H1 (cell line): ENCODE results near the gene RAB39B. TPM values are rescaled to one million over a fixed set of nuclear protein-coding genes. Genes with fewer than 3 reads are reported as not detected.

Experiments used
- CTCF ChIA-PET: fragments of 300-600 bp; sonication (Branson Sonifier 250); formaldehyde crosslinking; loops from one replicate; lab custom pipeline; 2021; ENCODE audit not compliant: partially characterized antibody; lab: Charles Lee
- POLR2A ChIA-PET: fragments of 300-600 bp; sonication (Branson Sonifier 250); formaldehyde crosslinking; loops from one replicate; lab custom pipeline; 2021; ENCODE audit warnings: inconsistent platforms; ENCODE audit not compliant: partially characterized antibody; lab: Charles Lee
- DNase-seq, 2 experiments: peaks; one replicate each; pipeline versions ENCODE4 v3.0.0 to v3.0.0-alpha.2; 2010 to 2022; ENCODE audit warnings: low spot score in 2 of 2, low read depth in 1 of 2, mixed read lengths in 1 of 2
- FAIRE-seq: peaks from 2 replicates; lab custom pipeline; 2011; peaks lifted over from hg19 to GRCh38; lab: Jason Lieb, UNC
- H2AFZ ChIP-seq: 2 replicates; pipeline ENCODE4 v1.8.1; 2012; ENCODE audit warnings: low read length, inconsistent platforms
- H2AK5ac ChIP-seq: 2 replicates; pipeline ENCODE4 v1.6.1; 2013; ENCODE audit warnings: low read depth, low read length
- H2BK120ac ChIP-seq: replicated peaks from 2 replicates; pipeline ENCODE3; 2013; ENCODE audit warnings: low read depth, low read length, inconsistent platforms
- H2BK12ac ChIP-seq: 2 replicates; pipeline ENCODE4 v1.6.1; 2013; ENCODE audit warnings: low read depth, low read length
- H2BK15ac ChIP-seq: 2 replicates; pipeline ENCODE4 v1.6.1; 2013; ENCODE audit warnings: low read length
- H2BK20ac ChIP-seq: 2 replicates; pipeline ENCODE4 v1.6.1; 2013; ENCODE audit warnings: low read length
- H2BK5ac ChIP-seq: 2 replicates; pipeline ENCODE4 v1.6.1; 2013; ENCODE audit warnings: low read depth, low read length
- H3K14ac ChIP-seq: 2 replicates; pipeline ENCODE4 v1.6.1; 2013; ENCODE audit warnings: inconsistent platforms; ENCODE audit not compliant: insufficient read length
- H3K18ac ChIP-seq: 2 replicates; pipeline ENCODE4 v1.6.1; 2013; ENCODE audit warnings: low read length; ENCODE audit errors: extremely low read depth
- H3K23ac ChIP-seq: 2 replicates; pipeline ENCODE4 v1.6.1; 2013; ENCODE audit warnings: inconsistent platforms; ENCODE audit not compliant: insufficient read length
- H3K23me2 ChIP-seq: 2 replicates; pipeline ENCODE4 v1.6.1; 2013; ENCODE audit warnings: low read depth, low read length
- H3K27ac ChIP-seq: 2 replicates; pipeline ENCODE4 v1.6.1; 2011; ENCODE audit warnings: low read depth, low read length, inconsistent platforms
- H3K27me3 ChIP-seq, 4 experiments: replicated peaks in 1 of 4; 1 replicate in 1 of 4; 2 replicates in 3 of 4; pipeline versions ENCODE4 v1.6.1 to v1.8.1; 2011 to 2013; ENCODE audit warnings: low read length in 3 of 4, mild to moderate bottlenecking in 3 of 4, inconsistent platforms in 2 of 4, mixed read lengths in 2 of 4, moderate library complexity in 1 of 4; ENCODE audit not compliant: control insufficient read depth in 3 of 4, insufficient read depth in 3 of 4; ENCODE audit errors: extremely low read depth in 1 of 4
- H3K36me3 ChIP-seq, 4 experiments: 2 replicates each; pipeline versions ENCODE4 v1.6.1 to v1.8.1; 2011 to 2013; ENCODE audit warnings: mild to moderate bottlenecking in 4 of 4, low read length in 3 of 4, moderate library complexity in 2 of 4, control low read depth in 1 of 4, inconsistent platforms in 1 of 4; ENCODE audit not compliant: insufficient read depth in 4 of 4, control insufficient read depth in 2 of 4
- H3K4ac ChIP-seq: replicated peaks from 2 replicates; pipeline ENCODE3; 2013; ENCODE audit warnings: low read length, low read depth, mixed read lengths, inconsistent platforms; ENCODE audit not compliant: insufficient read length
- H3K4me1 ChIP-seq, 4 experiments: replicated peaks in 1 of 4; 1 replicate in 1 of 4; 2 replicates in 3 of 4; pipeline versions ENCODE4 v1.6.1 to v1.8.1; 2011 to 2013; ENCODE audit warnings: low read length in 3 of 4, inconsistent platforms in 2 of 4, mixed read lengths in 1 of 4; ENCODE audit not compliant: insufficient read depth in 4 of 4, control insufficient read depth in 3 of 4
- H3K4me2 ChIP-seq, 2 experiments: 2 replicates each; pipeline versions ENCODE4 v1.6.1 to v1.8.1; 2011 to 2013; ENCODE audit warnings: low read depth in 2 of 2, low read length in 2 of 2, control low read depth in 1 of 2, inconsistent platforms in 1 of 2, mild to moderate bottlenecking in 1 of 2; ENCODE audit not compliant: insufficient read depth in 1 of 2
- H3K4me3 ChIP-seq, 4 experiments: fragments of 200-600, 300-600 bp in 1 of 4; sonication (generic), shearing (Covaris generic), sonication (Bioruptor Twin) in 1 of 4; 2 replicates each; pipeline versions ENCODE4 v1.5.1 to v1.8.1; 2011 to 2016; ENCODE audit warnings: low read length in 4 of 4, low read depth in 3 of 4, control low read depth in 2 of 4, inconsistent platforms in 2 of 4, mild to moderate bottlenecking in 2 of 4, mixed read lengths in 1 of 4, moderate library complexity in 1 of 4; ENCODE audit not compliant: insufficient read depth in 2 of 4; ENCODE audit errors: extremely low read depth in 1 of 4
- H3K56ac ChIP-seq: replicated peaks from 2 replicates; pipeline ENCODE3; 2013; ENCODE audit warnings: low read depth, mild to moderate bottlenecking, mixed read lengths, low read length, inconsistent platforms; ENCODE audit not compliant: insufficient read length
- H3K79me1 ChIP-seq: 2 replicates; pipeline ENCODE4 v1.6.1; 2013; ENCODE audit warnings: low read depth, low read length, control low read depth
- H3K79me2 ChIP-seq, 2 experiments: 2 replicates each; pipeline versions ENCODE4 v1.6.1 to v1.8.1; 2012 to 2013; ENCODE audit warnings: low read length in 2 of 2, mild to moderate bottlenecking in 2 of 2, inconsistent platforms in 1 of 2; ENCODE audit not compliant: insufficient read depth in 2 of 2, control insufficient read depth in 1 of 2
- H3K9ac ChIP-seq, 4 experiments: replicated peaks in 1 of 4; 1 replicate in 1 of 4; 2 replicates in 3 of 4; pipeline versions ENCODE4 v1.6.1 to v1.8.1; 2011 to 2013; ENCODE audit warnings: low read depth in 3 of 4, low read length in 3 of 4, control low read depth in 2 of 4, mild to moderate bottlenecking in 2 of 4, moderate library complexity in 2 of 4, inconsistent platforms in 1 of 4; ENCODE audit errors: extremely low read depth in 1 of 4
- H3K9me3 ChIP-seq, 2 experiments: 2 replicates each; pipeline versions ENCODE4 v1.6.1 to v1.8.1; 2012 to 2013; ENCODE audit warnings: mild to moderate bottlenecking in 2 of 2, moderate library complexity in 2 of 2, control low read depth in 1 of 2, inconsistent platforms in 1 of 2, low read depth in 1 of 2, low read length in 1 of 2, mixed read lengths in 1 of 2; ENCODE audit not compliant: insufficient read depth in 2 of 2
- H4K20me1 ChIP-seq, 2 experiments: replicated peaks in 1 of 2; 2 replicates each; pipeline versions ENCODE3 to v1.8.1; 2011 to 2013; ENCODE audit warnings: inconsistent platforms in 2 of 2, low read length in 2 of 2, mild to moderate bottlenecking in 1 of 2; ENCODE audit not compliant: insufficient read depth in 2 of 2, control insufficient read depth in 1 of 2
- H4K5ac ChIP-seq: 2 replicates; pipeline ENCODE4 v1.6.1; 2013; ENCODE audit warnings: low read length, low read depth, mixed read lengths, inconsistent platforms; ENCODE audit not compliant: insufficient read length
- H4K8ac ChIP-seq: 2 replicates; pipeline ENCODE4 v1.8.0; 2013; ENCODE audit warnings: mild to moderate bottlenecking, moderate library complexity, low read length, inconsistent platforms; ENCODE audit not compliant: insufficient read depth; ENCODE audit errors: extremely low read depth
- H4K91ac ChIP-seq: replicated peaks from 2 replicates; pipeline ENCODE3; 2013; ENCODE audit warnings: low read length, mixed read lengths, inconsistent platforms; ENCODE audit not compliant: insufficient read length
- CBX5 ChIP-seq: fragments of 300-800, 300-1000 bp; sonication (generic); IDR thresholded peaks from 2 replicates; pipeline ENCODE4 v1.7.1; 2016; ENCODE audit warnings: antibody characterized with exemption, low read length, low read depth
- FOSL1 ChIP-seq: IDR thresholded peaks from 2 replicates; pipeline ENCODE4 v1.6.1; 2011; ENCODE audit warnings: mild to moderate bottlenecking, low read depth, low read length, moderate library complexity; ENCODE audit not compliant: insufficient read depth
- JUND ChIP-seq: IDR thresholded peaks from 2 replicates; pipeline ENCODE4 v1.6.1; 2011; ENCODE audit warnings: mild to moderate bottlenecking, improper control_type of control experiment, low read length
- NANOG ChIP-seq: IDR thresholded peaks from 2 replicates; pipeline ENCODE4 v1.6.1; 2011; ENCODE audit warnings: low read length, low read depth, mild to moderate bottlenecking, inconsistent platforms; ENCODE audit not compliant: insufficient read depth, poor library complexity, severe bottlenecking
- RNF2 ChIP-seq: fragments of 200-900, 300-1000 bp; sonication (generic); IDR thresholded peaks from 2 replicates; pipeline ENCODE4 v1.7.1; 2016; ENCODE audit warnings: borderline replicate concordance, low read depth, mild to moderate bottlenecking, antibody characterized with exemption, low read length; ENCODE audit not compliant: poor library complexity, severe bottlenecking; ENCODE audit errors: missing control alignments
- RXRA ChIP-seq: IDR thresholded peaks from 2 replicates; pipeline ENCODE4 v1.6.1; 2011; ENCODE audit warnings: low read depth, mild to moderate bottlenecking, low read length, moderate library complexity; ENCODE audit not compliant: insufficient read depth
- SUZ12 ChIP-seq: fragments of 200-600 bp; sonication (generic); IDR thresholded peaks from 2 replicates; pipeline ENCODE4 v1.6.1; 2012; ENCODE audit warnings: mild to moderate bottlenecking, inconsistent platforms, low read length, moderate library complexity, mixed read lengths
- WGBS, 2 experiments: shearing (Covaris generic) in 1 of 2; methylation state at CpG; one replicate each; pipeline versions ENCODE4 v1.1.6 to v1.1.7; 2013 to 2015; ENCODE audit warnings: low lambda C conversion rate in 2 of 2, mixed read lengths in 2 of 2, inconsistent platforms in 1 of 2, low coverage in 1 of 2, missing lambda C conversion rate in 1 of 2; ENCODE audit not compliant: insufficient replicate concordance in 2 of 2, insufficient coverage in 1 of 2, insufficient read length in 1 of 2; ENCODE audit errors: extremely low coverage in 1 of 2, missing lambda C conversion rate in 1 of 2; 5-methylcytosine and 5-hydroxymethylcytosine counted together
- polyA plus RNA-seq, 7 experiments: library from polyadenylated mRNA; depleted of rRNA in 3 of 7; stranded (reverse) in 5 of 7; unstranded in 2 of 7; fragments of >200 nt in 5 of 7; fragments of 200-250 nt in 2 of 7; gene quantifications; 1 replicate in 5 of 7; 2 replicates in 1 of 7; 4 replicates in 1 of 7; pipeline versions ENCODE4 v1.2.1 to v1.2.3, GENCODE V29; 2011 to 2013; ENCODE audit warnings: missing spikeins in 2 of 7, mixed read lengths in 2 of 7
- total RNA-seq: library from RNA; stranded (reverse); fragmentation: NEBNext Ultra II Directional; extraction: Animal tissue kit (Norgen Biotek cat#: 25700); gene quantifications from 2 replicates; pipeline ENCODE4 v1.2.1, GENCODE V29; 2021
- TF ChIP-seq, protein P1 (sequence below): IDR thresholded peaks from 2 replicates; pipeline ENCODE4 v1.6.1; 2012; ENCODE audit warnings: inconsistent platforms
- TF ChIP-seq, protein P2 (sequence below): IDR thresholded peaks from 2 replicates; pipeline ENCODE4 v1.6.1; 2011; ENCODE audit warnings: low read depth, mild to moderate bottlenecking, low read length; ENCODE audit not compliant: insufficient read depth

The RAB39B gene
- total and polyA plus RNA-seq, 2 of the 8 experiments (the other 6 are each of a cell fraction or from before 2014, with no cell fraction given), result 3.1 to 9.3 TPM

DNA sequence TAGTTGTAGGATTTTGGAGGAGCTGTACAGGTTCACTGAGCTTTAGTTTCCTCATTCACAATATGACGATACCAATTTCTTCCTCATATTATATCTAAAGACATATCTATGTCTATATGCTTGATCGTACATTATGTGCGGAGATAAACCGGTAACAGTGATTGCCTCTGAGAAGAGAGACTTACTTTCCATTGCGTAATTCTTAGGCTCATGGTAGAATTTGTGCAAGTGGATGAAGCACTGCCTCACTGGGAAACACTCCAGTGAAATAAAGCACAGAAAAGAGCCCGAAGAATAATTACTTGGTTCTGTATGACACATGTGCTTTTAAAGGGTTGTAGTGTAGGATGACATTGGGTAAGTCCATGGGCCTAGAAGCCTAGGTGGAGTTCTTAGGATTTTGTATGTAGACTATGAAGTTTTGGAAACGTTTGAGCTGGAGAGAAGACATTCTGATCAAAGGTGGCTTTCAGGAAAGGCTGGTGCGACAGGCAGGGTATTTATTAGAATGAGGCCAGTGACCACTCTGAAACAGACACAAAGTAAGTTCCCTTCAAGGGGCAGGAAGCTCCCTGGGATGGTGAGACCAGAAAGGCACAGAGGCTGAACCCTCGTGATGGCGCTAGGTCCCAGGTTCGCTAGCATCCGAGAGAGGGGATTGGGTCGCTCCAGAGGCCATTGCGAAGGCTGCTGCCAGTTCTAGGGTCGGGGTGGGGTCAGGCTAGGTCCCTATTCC is 48.7 kb downstream of the RAB39B start:
- peak overlapping the region in 3 of 4 experiments; percentile 44 to 72 (median 63); a peak in 6 of 7 replicates for H3K9ac ChIP-seq
- no peak overlapping the region for H4K5ac ChIP-seq
- no peak overlapping the region for H2BK15ac ChIP-seq
- peaks cover 0 to 3% of the 10 kb centered on the region in 2 experiments for H4K20me1 ChIP-seq
- H3K4me3 ChIP-seq, result peak overlapping the region; percentile 49 to 95 (median 54)
- peak overlapping the region; percentile 90; the same call in 1 of the 2 replicates for H2AFZ ChIP-seq
- 52% methylated on average over 11 of the region's 15 CpGs; no CpG with 5 or more reads in 1 of the 2 experiments for WGBS, 2 experiments
- CTCF ChIA-PET, result no interaction called here
- no peak overlapping the region for H3K56ac ChIP-seq
- no peak overlapping the region for H3K23ac ChIP-seq
- H2AK5ac ChIP-seq, result no peak overlapping the region
- POLR2A ChIA-PET, result interaction anchor here (0.7 kb wide), 1 partner anchor 28 kb away, joined by 5 read pairs; no protein-coding TSS in a partner anchor
- H3K27ac ChIP-seq, result no peak overlapping the region
- H3K14ac ChIP-seq, result no peak overlapping the region
- peaks cover 3% of the 10 kb centered on the region; the same call in 1 of the 2 replicates for H3K23me2 ChIP-seq
- peaks cover 0 to 2% (median 0%) of the 10 kb centered on the region in 4 experiments; a peak in 3 of 7 replicates for H3K27me3 ChIP-seq
- no peak overlapping the region for H2BK120ac ChIP-seq
- peaks cover 0 to 34% of the 10 kb centered on the region in 2 experiments; a peak in 3 of 4 replicates for H3K79me2 ChIP-seq
- no peak overlapping the region; the same call in 1 of the 2 replicates for H3K18ac ChIP-seq
- no peak overlapping the region for H2BK20ac ChIP-seq
- no peak overlapping the region for H3K4ac ChIP-seq
- H4K8ac ChIP-seq, result peak overlapping the region; percentile 74
- peaks cover 0 to 5% (median 1%) of the 10 kb centered on the region in 4 experiments; a peak in 2 of 8 replicates for H3K36me3 ChIP-seq
- H3K4me1 ChIP-seq, result no peaks in the 10 kb centered on the region; a peak in 2 of 7 replicates
- H3K9me3 ChIP-seq, result no peaks in the 10 kb centered on the region
- H4K91ac ChIP-seq, result no peak overlapping the region
- no peak overlapping the region for H2BK12ac ChIP-seq
- H2BK5ac ChIP-seq, result no peak overlapping the region
- FAIRE-seq (no peak), DNase-seq (no peak)
- no peaks in the 10 kb centered on the region for H3K79me1 ChIP-seq
- H3K4me2 ChIP-seq, result peak overlapping the region; percentile 84 to 85
- no peak for TF ChIP-seq FOSL1
- no peak for TF ChIP-seq RNF2
- TF ChIP-seq JUND, result no peak
- no peak; the same call in 1 of the 2 replicates for TF ChIP-seq RXRA
- TF ChIP-seq, protein P1, sequence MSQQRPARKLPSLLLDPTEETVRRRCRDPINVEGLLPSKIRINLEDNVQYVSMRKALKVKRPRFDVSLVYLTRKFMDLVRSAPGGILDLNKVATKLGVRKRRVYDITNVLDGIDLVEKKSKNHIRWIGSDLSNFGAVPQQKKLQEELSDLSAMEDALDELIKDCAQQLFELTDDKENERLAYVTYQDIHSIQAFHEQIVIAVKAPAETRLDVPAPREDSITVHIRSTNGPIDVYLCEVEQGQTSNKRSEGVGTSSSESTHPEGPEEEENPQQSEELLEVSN, result no peak
- TF ChIP-seq NANOG, result no peak
- TF ChIP-seq, protein P2, sequence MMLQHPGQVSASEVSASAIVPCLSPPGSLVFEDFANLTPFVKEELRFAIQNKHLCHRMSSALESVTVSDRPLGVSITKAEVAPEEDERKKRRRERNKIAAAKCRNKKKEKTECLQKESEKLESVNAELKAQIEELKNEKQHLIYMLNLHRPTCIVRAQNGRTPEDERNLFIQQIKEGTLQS, result no peak
- TF ChIP-seq CBX5, result no peak
- TF ChIP-seq SUZ12, result no peak
